HEK293 (cell line): ENCODE data around the gene PRKAG2.

Experiments used
- SALL2 ChIP-seq: fragments of 450-650 bp; formaldehyde crosslinking; IDR thresholded peaks from 2 replicates; pipeline ENCODE4 v1.5.0; 2017; ENCODE audit warnings: missing biosample characterization, mild to moderate bottlenecking, missing genetic modification characterization, borderline replicate concordance
- ZNF10 ChIP-seq: fragments of 450-650 bp; formaldehyde crosslinking; IDR thresholded peaks from 2 replicates; pipeline ENCODE4 v1.5.1; 2017; ENCODE audit warnings: missing biosample characterization, missing genetic modification characterization
- ZNF121 ChIP-seq: fragments of 450-650 bp; formaldehyde crosslinking; IDR thresholded peaks from 2 replicates; pipeline ENCODE4 v1.5.1; 2016; ENCODE audit warnings: missing biosample characterization, missing genetic modification characterization
- ZNF221 ChIP-seq: fragments of 450-650 bp; formaldehyde crosslinking; IDR thresholded peaks from 2 replicates; pipeline ENCODE4 v1.5.1; 2017; ENCODE audit warnings: missing biosample characterization, missing genetic modification characterization, borderline replicate concordance
- ZNF274 ChIP-seq, 2 experiments: fragments of 200-500 bp in 1 of 2; fragments of 450-650 bp in 1 of 2; sonication (Bioruptor generic) in 1 of 2; formaldehyde crosslinking in 1 of 2; IDR thresholded peaks; 2 replicates each; pipeline versions ENCODE4 v1.5.1 to v1.6.1; 2014 to 2016; ENCODE audit warnings: borderline replicate concordance in 1 of 2, inconsistent platforms in 1 of 2, low read length in 1 of 2, missing biosample characterization in 1 of 2, missing genetic modification characterization in 1 of 2
- ZNF529 ChIP-seq: fragments of 450-650 bp; formaldehyde crosslinking; IDR thresholded peaks from 2 replicates; pipeline ENCODE4 v1.5.1; 2017; ENCODE audit warnings: missing genetic modification characterization, missing biosample characterization; ENCODE audit not compliant: insufficient replicate concordance
- TF ChIP-seq, protein P1 (sequence below): fragments of 450-650 bp; formaldehyde crosslinking; IDR thresholded peaks from 2 replicates; pipeline ENCODE4 v1.5.1; 2016; ENCODE audit warnings: missing biosample characterization, missing genetic modification characterization
- TF ChIP-seq, protein P2 (sequence below): fragments of 450-650 bp; formaldehyde crosslinking; IDR thresholded peaks from 2 replicates; pipeline ENCODE4 v1.5.1; 2016; ENCODE audit warnings: missing biosample characterization, missing genetic modification characterization, borderline replicate concordance

DNA sequence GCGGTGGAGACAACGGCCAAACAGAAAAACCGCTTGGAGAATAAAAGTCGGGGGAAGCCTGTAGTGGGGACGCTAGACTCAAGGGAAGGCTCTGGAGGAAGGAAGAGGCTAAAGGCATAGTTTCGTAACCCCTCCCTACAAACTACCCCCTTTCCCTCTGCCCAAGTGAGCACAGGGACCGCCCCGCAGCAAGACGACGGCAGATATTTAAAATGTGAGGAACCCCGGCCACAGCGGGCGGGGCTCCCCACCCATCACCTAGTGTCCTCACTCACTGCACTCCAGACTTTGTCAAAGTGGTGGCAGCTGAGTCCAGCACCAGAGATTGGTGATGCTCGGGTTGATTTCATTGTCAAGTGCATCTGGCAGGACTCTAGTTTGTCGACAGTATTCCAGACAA lies 69.1 kb downstream of the PRKAG2 start:
- TF ChIP-seq, protein P1, sequence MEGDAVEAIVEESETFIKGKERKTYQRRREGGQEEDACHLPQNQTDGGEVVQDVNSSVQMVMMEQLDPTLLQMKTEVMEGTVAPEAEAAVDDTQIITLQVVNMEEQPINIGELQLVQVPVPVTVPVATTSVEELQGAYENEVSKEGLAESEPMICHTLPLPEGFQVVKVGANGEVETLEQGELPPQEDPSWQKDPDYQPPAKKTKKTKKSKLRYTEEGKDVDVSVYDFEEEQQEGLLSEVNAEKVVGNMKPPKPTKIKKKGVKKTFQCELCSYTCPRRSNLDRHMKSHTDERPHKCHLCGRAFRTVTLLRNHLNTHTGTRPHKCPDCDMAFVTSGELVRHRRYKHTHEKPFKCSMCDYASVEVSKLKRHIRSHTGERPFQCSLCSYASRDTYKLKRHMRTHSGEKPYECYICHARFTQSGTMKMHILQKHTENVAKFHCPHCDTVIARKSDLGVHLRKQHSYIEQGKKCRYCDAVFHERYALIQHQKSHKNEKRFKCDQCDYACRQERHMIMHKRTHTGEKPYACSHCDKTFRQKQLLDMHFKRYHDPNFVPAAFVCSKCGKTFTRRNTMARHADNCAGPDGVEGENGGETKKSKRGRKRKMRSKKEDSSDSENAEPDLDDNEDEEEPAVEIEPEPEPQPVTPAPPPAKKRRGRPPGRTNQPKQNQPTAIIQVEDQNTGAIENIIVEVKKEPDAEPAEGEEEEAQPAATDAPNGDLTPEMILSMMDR (tag by site-specific recombination), result no peak
- TF ChIP-seq SALL2 (tag by site-specific recombination) (no peak), ZNF221 (tag by site-specific recombination) (no peak), ZNF529 (tag by site-specific recombination) (no peak), ZNF10 (tag by site-specific recombination) (no peak), ZNF121 (tag by site-specific recombination) (no peak), ZNF274 (IDR thresholded peaks at IDR 0.05; ENCODE audit: low read length) (no peak), ZNF274 (tag by site-specific recombination; IDR thresholded peaks at IDR 0.05; ENCODE audit: borderline replicate concordance) (no peak)
- TF ChIP-seq, protein P2, sequence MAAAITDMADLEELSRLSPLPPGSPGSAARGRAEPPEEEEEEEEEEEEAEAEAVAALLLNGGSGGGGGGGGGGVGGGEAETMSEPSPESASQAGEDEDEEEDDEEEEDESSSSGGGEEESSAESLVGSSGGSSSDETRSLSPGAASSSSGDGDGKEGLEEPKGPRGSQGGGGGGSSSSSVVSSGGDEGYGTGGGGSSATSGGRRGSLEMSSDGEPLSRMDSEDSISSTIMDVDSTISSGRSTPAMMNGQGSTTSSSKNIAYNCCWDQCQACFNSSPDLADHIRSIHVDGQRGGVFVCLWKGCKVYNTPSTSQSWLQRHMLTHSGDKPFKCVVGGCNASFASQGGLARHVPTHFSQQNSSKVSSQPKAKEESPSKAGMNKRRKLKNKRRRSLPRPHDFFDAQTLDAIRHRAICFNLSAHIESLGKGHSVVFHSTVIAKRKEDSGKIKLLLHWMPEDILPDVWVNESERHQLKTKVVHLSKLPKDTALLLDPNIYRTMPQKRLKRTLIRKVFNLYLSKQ, result no peak
